Measurements from ENCODE around the gene CLEC17A.

CLEC17A gene

DNA sequence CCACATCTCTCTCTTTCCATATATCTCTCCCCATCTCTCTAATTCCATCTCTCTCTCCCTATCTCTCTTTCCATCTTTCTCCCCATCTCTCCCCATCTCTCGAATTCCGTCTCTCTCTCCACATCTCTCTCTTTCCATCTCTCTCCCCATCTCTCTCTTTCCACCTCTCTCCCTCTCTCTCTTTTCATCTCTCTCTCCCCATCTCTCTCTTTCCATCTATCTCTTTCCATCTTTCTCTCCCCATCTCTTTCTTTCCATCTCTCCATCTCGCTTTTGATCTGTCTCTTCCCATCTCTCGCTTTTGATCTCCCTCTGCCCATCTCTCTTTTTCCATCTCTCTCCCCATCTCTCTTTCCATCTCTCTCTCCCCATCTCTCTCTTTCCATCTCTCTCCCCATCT, 66.1 kb downstream of the CLEC17A start:
- Histone ChIP-seq H3K36me3 (ENCODE audit: control insufficient read depth in 2 of 2, insufficient read depth in 2 of 2, low read length in 2 of 2) (no peaks in the 10 kb centered on the region), H3K27me3 (ENCODE audit: control insufficient read depth in 2 of 2, insufficient read depth in 2 of 2, low read length in 2 of 2) (peaks cover 0 to 4% of the 10 kb centered on the region in 2 donors), H3K9me3 (ENCODE audit: control insufficient read depth in 2 of 2, low read length in 2 of 2) (no peaks in the 10 kb centered on the region), H3K27ac (ENCODE audit: low read depth in 2 of 2, low read length in 2 of 2) (no peak overlapping the region), H3K9ac (ENCODE audit: low read depth in 1 of 2, low read length in 2 of 2) (no peak overlapping the region), H3K4me1 (ENCODE audit: control insufficient read depth in 2 of 2, insufficient read depth in 2 of 2, low read length in 2 of 2) (no peaks in the 10 kb centered on the region), H3K4me3 (ENCODE audit: low read length in 2 of 2) (no peak overlapping the region)

DNA sequence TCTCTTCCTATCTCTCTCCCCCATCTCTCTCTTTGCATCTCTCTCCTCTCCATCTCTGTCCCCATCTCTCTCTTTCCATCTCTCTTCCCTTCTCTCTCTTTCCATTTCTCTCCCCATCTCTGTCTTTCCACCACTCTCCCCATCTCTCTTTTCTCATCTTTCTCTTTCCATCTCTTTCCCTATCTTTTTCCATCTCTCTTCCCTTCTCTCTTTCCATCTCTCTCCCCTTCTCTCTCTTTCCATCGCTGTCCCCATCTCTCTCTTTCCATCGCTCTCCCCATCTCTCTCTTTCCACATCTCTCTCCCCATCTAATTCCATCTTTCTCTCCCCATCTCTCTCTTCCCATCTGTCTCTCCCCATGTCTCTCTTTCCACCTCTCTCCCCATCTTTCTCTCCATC, 67.3 kb downstream of the CLEC17A start:
- no peak overlapping the region for H3K27ac ChIP-seq (ENCODE audit: low read depth in 2 of 2, low read length in 2 of 2)
- H3K9ac ChIP-seq (ENCODE audit: low read depth in 1 of 2, low read length in 2 of 2) = no peak overlapping the region
- no peak overlapping the region for H3K4me3 ChIP-seq (ENCODE audit: low read length in 2 of 2)
- no peaks in the 10 kb centered on the region for H3K36me3 ChIP-seq (ENCODE audit: control insufficient read depth in 2 of 2, insufficient read depth in 2 of 2, low read length in 2 of 2)
- peaks cover 0 to 4% of the 10 kb centered on the region in 2 donors for H3K27me3 ChIP-seq (ENCODE audit: control insufficient read depth in 2 of 2, insufficient read depth in 2 of 2, low read length in 2 of 2)
- no peaks in the 10 kb centered on the region for H3K9me3 ChIP-seq (ENCODE audit: control insufficient read depth in 2 of 2, low read length in 2 of 2)
- H3K4me1 ChIP-seq (ENCODE audit: control insufficient read depth in 2 of 2, insufficient read depth in 2 of 2, low read length in 2 of 2) = no peaks in the 10 kb centered on the region

GRCh38 chr19:14654786-14655560, 72.1 kb downstream of the CLEC17A start:
- no peaks in the 10 kb centered on the region for H3K4me1 ChIP-seq (ENCODE audit: control insufficient read depth in 2 of 2, insufficient read depth in 2 of 2, low read length in 2 of 2)

DNA sequence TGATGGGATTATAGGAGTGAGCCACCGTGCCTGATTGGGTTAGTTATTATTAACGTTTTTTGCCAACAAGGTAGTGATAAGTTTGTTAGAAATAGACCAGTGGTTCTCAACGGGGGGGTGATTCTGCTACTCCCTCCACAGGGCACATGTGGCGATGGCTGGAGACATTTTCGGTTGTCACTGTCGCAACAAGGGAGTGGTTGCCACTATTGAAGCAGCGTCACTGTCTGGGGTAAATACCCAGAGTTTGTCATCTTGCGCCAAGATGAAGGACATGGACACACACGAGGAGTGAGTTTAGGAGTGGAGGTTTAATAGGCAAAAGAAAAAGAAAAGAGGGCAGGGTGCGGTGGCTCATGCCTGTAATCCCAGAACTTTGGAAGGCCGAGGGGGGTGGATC, 72.8 kb downstream of the CLEC17A start:
- no peak overlapping the region for H3K4me3 ChIP-seq (ENCODE audit: low read length in 2 of 2)
- no peaks in the 10 kb centered on the region for H3K4me1 ChIP-seq (ENCODE audit: control insufficient read depth in 2 of 2, insufficient read depth in 2 of 2, low read length in 2 of 2)
- H3K9me3 ChIP-seq (ENCODE audit: control insufficient read depth in 2 of 2, low read length in 2 of 2) = no peaks in the 10 kb centered on the region
- no peak overlapping the region for H3K27ac ChIP-seq (ENCODE audit: low read depth in 2 of 2, low read length in 2 of 2)
- H3K36me3 ChIP-seq (ENCODE audit: control insufficient read depth in 2 of 2, insufficient read depth in 2 of 2, low read length in 2 of 2) = no peaks in the 10 kb centered on the region
- peaks cover 0 to 2% of the 10 kb centered on the region in 2 donors for H3K27me3 ChIP-seq (ENCODE audit: control insufficient read depth in 2 of 2, insufficient read depth in 2 of 2, low read length in 2 of 2)
- no peak overlapping the region for H3K9ac ChIP-seq (ENCODE audit: low read depth in 1 of 2, low read length in 2 of 2)

More at GRCh38 chr19:14654786-14655560, 72.1 kb downstream of the CLEC17A start:
- H3K9me3 ChIP-seq (ENCODE audit: control insufficient read depth in 2 of 2, low read length in 2 of 2) = no peaks in the 10 kb centered on the region
- H3K4me3 ChIP-seq (ENCODE audit: low read length in 2 of 2) = no peak overlapping the region
- peaks cover 0 to 3% of the 10 kb centered on the region in 2 donors for H3K27me3 ChIP-seq (ENCODE audit: control insufficient read depth in 2 of 2, insufficient read depth in 2 of 2, low read length in 2 of 2)
- no peaks in the 10 kb centered on the region for H3K36me3 ChIP-seq (ENCODE audit: control insufficient read depth in 2 of 2, insufficient read depth in 2 of 2, low read length in 2 of 2)
- no peak overlapping the region for H3K9ac ChIP-seq (ENCODE audit: low read depth in 1 of 2, low read length in 2 of 2)
- H3K27ac ChIP-seq (ENCODE audit: low read depth in 2 of 2, low read length in 2 of 2) = no peak overlapping the region

DNA sequence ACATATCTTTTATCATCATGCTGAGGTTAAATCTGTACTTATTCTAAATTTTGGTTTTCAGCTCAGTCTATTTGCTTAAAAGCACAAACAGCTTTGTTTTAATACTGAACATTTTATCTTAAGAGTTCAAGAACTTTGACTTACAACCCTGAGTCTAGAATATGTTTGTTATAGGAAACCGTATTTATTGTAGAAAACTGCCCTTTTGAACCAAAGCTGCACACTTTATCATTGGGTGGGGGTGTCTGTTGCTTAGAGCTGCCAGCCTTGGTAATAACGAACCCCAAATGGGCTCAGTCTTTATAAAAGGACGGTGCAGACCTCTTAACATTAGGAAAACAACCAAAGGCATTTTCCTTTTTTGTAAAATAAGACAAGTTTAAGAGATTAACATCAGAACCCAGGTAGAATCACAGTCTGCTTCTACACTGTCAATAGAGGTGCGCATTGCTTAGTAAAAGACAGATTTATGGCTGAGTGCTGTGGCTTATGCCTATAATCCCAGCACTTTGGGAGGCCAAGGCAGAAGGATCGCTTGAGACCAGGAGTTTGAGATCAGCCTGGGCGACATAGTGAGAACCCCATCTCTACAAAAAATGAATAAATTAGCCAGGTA, 77.1 kb downstream of the CLEC17A start:
- H3K9me3 ChIP-seq (ENCODE audit: control insufficient read depth in 2 of 2, low read length in 2 of 2) = no peaks in the 10 kb centered on the region
- H3K4me1 ChIP-seq (ENCODE audit: control insufficient read depth in 2 of 2, insufficient read depth in 2 of 2, low read length in 2 of 2) = no peaks in the 10 kb centered on the region
- H3K36me3 ChIP-seq (ENCODE audit: control insufficient read depth in 2 of 2, insufficient read depth in 2 of 2, low read length in 2 of 2) = no peaks in the 10 kb centered on the region

GRCh38 chr19:14661372-14661924, 78.6 kb downstream of the CLEC17A start:
- Histone ChIP-seq H3K9me3 (ENCODE audit: control insufficient read depth in 2 of 2, low read length in 2 of 2) (no peaks in the 10 kb centered on the region), H3K36me3 (ENCODE audit: control insufficient read depth in 2 of 2, insufficient read depth in 2 of 2, low read length in 2 of 2) (no peaks in the 10 kb centered on the region), H3K4me1 (ENCODE audit: control insufficient read depth in 2 of 2, insufficient read depth in 2 of 2, low read length in 2 of 2) (no peaks in the 10 kb centered on the region), H3K4me3 (ENCODE audit: low read length in 2 of 2) (no peak overlapping the region), H3K27me3 (ENCODE audit: control insufficient read depth in 2 of 2, insufficient read depth in 2 of 2, low read length in 2 of 2) (peaks cover 0 to 2% of the 10 kb centered on the region in 2 donors), H3K27ac (ENCODE audit: low read depth in 2 of 2, low read length in 2 of 2) (no peak overlapping the region), H3K9ac (ENCODE audit: low read depth in 1 of 2, low read length in 2 of 2) (no peak overlapping the region)

More for the DNA sequence above, 77.1 kb downstream of the CLEC17A start:
- Histone ChIP-seq H3K4me3 (ENCODE audit: low read length in 2 of 2) (no peak overlapping the region), H3K27me3 (ENCODE audit: control insufficient read depth in 2 of 2, insufficient read depth in 2 of 2, low read length in 2 of 2) (peaks cover 0 to 2% of the 10 kb centered on the region in 2 donors), H3K27ac (ENCODE audit: low read depth in 2 of 2, low read length in 2 of 2) (no peak overlapping the region), H3K9ac (ENCODE audit: low read depth in 1 of 2, low read length in 2 of 2) (no peak overlapping the region)
